Esophagus squamous epithelium (tissue), 5 donors: ENCODE measurements around the gene NUDT22. TPM values are rescaled to one million over a fixed set of nuclear protein-coding genes. Genes with fewer than 3 reads are reported as not detected.

Experiments used
- DNase-seq: peaks from one replicate; lab custom pipeline; 2025; lab: John Stamatoyannopoulos, UW
- H3K27ac ChIP-seq, 4 donors: fragments of 200-600 bp; sonication (generic); one replicate each; pipeline ENCODE4 v1.5.1; 2016 to 2019; ENCODE audit warnings: mild to moderate bottlenecking in 1 of 4
- H3K27me3 ChIP-seq, 4 donors: fragments of 200-600 bp; sonication (generic); 1 replicate in 3 of 4; 2 replicates in 1 of 4; pipeline versions ENCODE4 v1.5.1 to v1.6.0; 2017 to 2021; ENCODE audit warnings: antibody characterized with exemption in 1 of 4
- H3K36me3 ChIP-seq, 3 donors: fragments of 200-600 bp; sonication (generic); one replicate each; pipeline ENCODE4 v1.5.1; 2016 to 2019
- H3K4me1 ChIP-seq, 3 donors: fragments of 200-600 bp; sonication (generic); one replicate each; pipeline ENCODE4 v1.5.1; 2017 to 2019
- H3K4me3 ChIP-seq, 4 donors: fragments of 200-600 bp; sonication (generic); 1 replicate in 3 of 4; 2 replicates in 1 of 4; pipeline ENCODE4 v1.5.1; 2016 to 2019; ENCODE audit warnings: mild to moderate bottlenecking in 2 of 4, moderate library complexity in 1 of 4
- H3K9me3 ChIP-seq, 3 donors: fragments of 200-600 bp; sonication (generic); one replicate each; pipeline ENCODE4 v1.5.1; 2016 to 2019
- CTCF ChIP-seq, 6 experiments: fragments of 450-650 bp in 4 of 6; fragments of 200-600 bp in 2 of 6; sonication (generic) in 2 of 6; IDR thresholded peaks; one replicate each; pipeline ENCODE4 v1.5.1; 2016 to 2019; ENCODE audit warnings: antibody characterized with exemption in 6 of 6, mild to moderate bottlenecking in 4 of 6, moderate library complexity in 4 of 6
- POLR2A ChIP-seq, 4 donors: fragments of 450-650 bp; IDR thresholded peaks; one replicate each; pipeline ENCODE4 v1.6.1; 2017; ENCODE audit warnings: antibody characterized with exemption in 4 of 4, mild to moderate bottlenecking in 4 of 4, moderate library complexity in 3 of 4
- WGBS, 2 donors: methylation state at CpG; one replicate each; pipeline ENCODE4 v1.1.5; 2018; 5-methylcytosine and 5-hydroxymethylcytosine counted together
- intact Hi-C: fragments of 100-400 bp; cut with DNase I; formaldehyde crosslinking; loops from one replicate; pipeline ENCODE4 v1.15.0; 2022
- total RNA-seq, 4 donors: library from RNA; depleted of rRNA; stranded (reverse); fragments of >200 nt; gene quantifications; one replicate each; pipeline ENCODE4 v1.1.0, GENCODE V29; 2016
- donor health status: DM: yes; HTN: yes; CAD: no.

Gene NUDT22
- total RNA-seq, 4 donors from 2014 or later, result 44.0 to 60.1 (median 50.7) TPM

DNA sequence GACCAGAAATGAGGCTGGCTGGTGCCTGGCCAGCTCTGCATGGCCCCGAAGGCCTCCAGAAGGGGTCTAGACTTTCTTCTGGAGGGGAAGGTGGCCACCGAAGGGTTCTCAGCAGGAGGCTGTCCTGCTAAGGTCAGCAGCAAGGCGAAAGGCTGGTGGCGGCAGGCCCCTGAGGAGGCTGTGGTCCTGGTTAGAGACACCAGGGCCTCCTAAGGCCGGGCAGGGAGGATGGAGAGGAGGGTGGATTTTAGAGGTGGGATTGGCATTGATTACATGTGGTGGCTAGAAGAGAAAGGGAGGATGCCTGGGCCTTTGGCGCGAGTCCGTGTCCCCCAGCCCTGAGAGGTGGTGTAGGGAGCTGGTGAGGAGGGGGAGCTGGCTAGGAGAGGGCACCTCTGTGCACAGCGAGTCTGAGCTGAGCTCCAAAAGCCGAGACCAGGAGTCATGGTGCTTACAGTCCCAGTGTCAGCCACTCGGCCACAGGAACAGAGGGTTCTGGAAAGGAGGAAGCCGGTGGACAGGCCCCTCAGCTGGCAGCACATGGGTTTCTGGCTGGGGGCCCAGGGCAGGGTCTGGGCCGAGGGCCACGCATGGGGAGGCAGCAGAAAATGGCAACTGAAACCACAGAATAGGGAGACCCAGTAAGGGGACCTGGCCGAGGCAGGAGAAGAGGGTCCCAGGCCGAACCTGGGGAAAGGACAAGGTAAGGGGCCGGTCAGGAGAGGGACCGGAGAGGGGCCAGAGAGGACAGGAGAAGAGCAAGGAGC lies 17.1 kb upstream of the NUDT22 start:
- Histone ChIP-seq H3K36me3 (peaks cover 0 to 53% (median 3%) of the 10 kb centered on the region in 3 donors), H3K27me3 (no peaks in the 10 kb centered on the region), H3K4me3 (no peak overlapping the region), H3K4me1 (peaks cover 4 to 50% (median 8%) of the 10 kb centered on the region in 3 donors), H3K9me3 (no peaks in the 10 kb centered on the region), H3K27ac (peak overlapping the region; percentile 76 to 89 (median 82))
- no peak for DNase-seq
- no peak for TF ChIP-seq CTCF (IDR thresholded peaks at IDR 0.05)
- TF ChIP-seq POLR2A (IDR thresholded peaks at IDR 0.05), result no peak
- intact Hi-C loops, result no loop called here
- 78 to 82% methylated on average over 15 to 18 of the region's 18 CpGs for WGBS, 2 donors

DNA sequence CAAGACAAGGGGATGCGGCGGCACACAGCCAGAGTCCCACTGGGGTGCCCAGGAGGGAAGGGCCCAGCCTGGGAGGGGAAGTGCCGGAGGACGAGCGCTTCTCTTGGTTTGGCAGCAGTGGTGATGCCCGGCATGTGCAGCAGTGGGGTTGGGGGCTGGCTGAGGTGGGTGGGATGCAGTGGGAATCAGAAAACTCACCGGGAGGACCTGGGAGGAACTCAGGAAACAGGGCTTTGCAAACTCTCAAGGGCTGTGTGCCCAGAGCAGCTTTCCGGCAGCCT lies 16.6 kb upstream of the NUDT22 start:
- intact Hi-C loops, result no loop called here
- Histone ChIP-seq H3K36me3 (peaks cover 0 to 47% (median 0%) of the 10 kb centered on the region in 3 donors), H3K27me3 (no peaks in the 10 kb centered on the region), H3K4me3 (no peak overlapping the region), H3K4me1 (peaks cover 3 to 44% (median 4%) of the 10 kb centered on the region in 3 donors), H3K27ac (no peak overlapping the region), H3K9me3 (no peaks in the 10 kb centered on the region)
- 86 to 87% methylated on average over 8 of the region's 8 CpGs for WGBS, 2 donors
- no peak for DNase-seq
- TF ChIP-seq POLR2A (IDR thresholded peaks at IDR 0.05) (no peak), CTCF (IDR thresholded peaks at IDR 0.05) (no peak)

DNA sequence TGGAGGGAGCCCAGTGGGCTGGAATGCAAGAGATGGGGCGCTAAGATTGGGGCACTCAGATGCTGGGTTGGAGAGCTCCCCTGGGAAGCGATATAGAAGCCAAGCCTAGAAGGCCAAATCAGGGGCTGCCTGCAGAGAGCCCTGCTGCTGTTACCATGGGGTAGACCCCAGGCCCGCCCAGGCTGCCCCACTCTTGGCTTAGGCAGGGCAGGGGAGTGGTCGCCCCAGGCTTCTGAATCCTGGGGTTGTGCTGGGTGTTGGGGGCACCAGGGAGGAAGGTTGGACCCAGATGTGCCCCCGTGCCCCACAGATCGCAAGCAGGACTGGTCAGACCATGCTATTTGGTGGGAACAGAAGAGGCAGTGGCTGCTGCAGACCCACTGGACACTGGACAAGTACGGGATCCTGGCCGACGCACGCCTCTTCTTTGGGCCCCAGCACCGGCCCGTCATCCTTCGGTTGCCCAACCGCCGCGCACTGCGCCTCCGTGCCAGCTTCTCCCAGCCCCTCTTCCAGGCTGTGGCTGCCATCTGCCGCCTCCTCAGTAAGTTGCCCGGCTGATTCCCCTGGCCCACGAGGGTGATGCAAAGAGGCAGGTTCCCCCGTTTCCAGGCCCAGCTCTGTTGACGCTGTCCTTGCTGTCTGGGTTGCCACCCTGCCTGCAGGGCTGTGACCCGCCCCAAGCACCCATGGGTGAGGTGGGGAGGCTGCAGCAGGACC lies 15.6 kb upstream of the NUDT22 start:
- Histone ChIP-seq H3K4me1 (peaks cover 0 to 35% (median 0%) of the 10 kb centered on the region in 3 donors), H3K27me3 (no peaks in the 10 kb centered on the region), H3K9me3 (no peaks in the 10 kb centered on the region), H3K36me3 (peaks cover 0 to 40% (median 0%) of the 10 kb centered on the region in 3 donors), H3K4me3 (no peak overlapping the region), H3K27ac (no peak overlapping the region)
- TF ChIP-seq CTCF (IDR thresholded peaks at IDR 0.05), result no peak
- TF ChIP-seq POLR2A (IDR thresholded peaks at IDR 0.05), result no peak
- intact Hi-C loops, result no loop called here
- 81 to 85% methylated on average over 11 to 16 of the region's 24 CpGs for WGBS, 2 donors
- no peak for DNase-seq

DNA sequence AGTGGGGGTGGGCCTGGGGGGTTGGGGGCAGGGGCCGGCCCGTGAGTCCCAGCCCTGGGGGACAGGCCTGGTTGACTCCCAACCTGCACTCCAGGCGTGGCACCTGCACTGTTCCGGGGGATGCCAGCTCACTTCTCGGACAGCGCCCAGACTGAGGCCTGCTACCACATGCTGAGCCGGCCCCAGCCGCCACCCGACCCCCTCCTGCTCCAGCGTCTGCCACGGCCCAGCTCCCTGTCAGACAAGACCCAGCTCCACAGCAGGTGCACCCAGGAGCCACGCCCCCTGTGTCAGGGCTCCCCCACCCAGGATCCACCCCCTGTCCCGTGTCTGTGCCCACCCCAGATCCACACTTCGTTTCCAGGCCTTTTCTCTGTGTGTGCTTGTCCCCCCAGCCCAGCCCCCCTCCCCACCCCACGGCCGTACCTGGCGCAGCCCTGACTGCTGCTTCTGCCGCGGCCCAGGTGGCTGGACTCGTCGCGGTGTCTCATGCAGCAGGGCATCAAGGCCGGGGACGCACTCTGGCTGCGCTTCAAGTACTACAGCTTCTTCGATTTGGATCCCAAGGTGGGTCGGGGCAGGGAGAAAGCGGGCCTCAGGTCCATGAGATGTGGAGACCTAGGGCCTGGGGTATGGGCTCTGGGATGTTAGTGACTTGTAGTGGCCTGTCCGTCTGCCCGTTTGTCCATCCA lies 14.7 kb upstream of the NUDT22 start:
- 57 to 74% methylated on average over 8 to 14 of the region's 30 CpGs for WGBS, 2 donors

More for the DNA sequence above, 14.7 kb upstream of the NUDT22 start:
- Histone ChIP-seq H3K4me3 (no peak overlapping the region), H3K9me3 (no peaks in the 10 kb centered on the region), H3K27ac (no peak overlapping the region), H3K27me3 (no peaks in the 10 kb centered on the region), H3K36me3 (peaks cover 0 to 31% (median 0%) of the 10 kb centered on the region in 3 donors), H3K4me1 (peaks cover 0 to 26% (median 0%) of the 10 kb centered on the region in 3 donors)
- TF ChIP-seq POLR2A (IDR thresholded peaks at IDR 0.05), result no peak
- TF ChIP-seq CTCF (IDR thresholded peaks at IDR 0.05), result no peak
- DNase-seq, result no peak
- intact Hi-C loops, result no loop called here
